CD14-positive monocyte (primary cell): ENCODE data around the gene POLRMT. TPM values are rescaled to one million over a fixed set of nuclear protein-coding genes. Genes with fewer than 3 reads are reported as not detected.
"Not testable (repeated sequence)": the region's sequence is repeated elsewhere in the genome, so short reads cannot be mapped to it uniquely, and the experiment has no call there.

Experiments
- DNase-seq, 3 donors: peaks; one replicate each; pipeline ENCODE4 v3.0.0-alpha.2; 2011 to 2022
- H2AFZ ChIP-seq: 2 replicates; pipeline ENCODE4 v1.6.0; 2012; ENCODE audit warnings: mild to moderate bottlenecking, low read depth, low read length, inconsistent platforms; ENCODE audit not compliant: insufficient read depth, poor library complexity, severe bottlenecking
- H3K27ac ChIP-seq, 2 donors: 1 replicate in 1 of 2; 2 replicates in 1 of 2; pipeline ENCODE4 v1.5.1; 2012 to 2013; ENCODE audit warnings: low read length in 2 of 2, control low read depth in 1 of 2, inconsistent platforms in 1 of 2, low read depth in 1 of 2, mild to moderate bottlenecking in 1 of 2
- H3K27me3 ChIP-seq, 2 donors: one replicate each; pipeline versions ENCODE4 v1.6.0 to v1.6.1; 2011 to 2013; ENCODE audit warnings: low read length in 2 of 2; ENCODE audit not compliant: control insufficient read depth in 2 of 2, insufficient read depth in 2 of 2
- H3K36me3 ChIP-seq, 2 donors: replicated peaks in 1 of 2; 1 replicate in 1 of 2; 2 replicates in 1 of 2; pipeline versions ENCODE4 v1.5.1 to v1.6.1; 2012 to 2013; ENCODE audit warnings: low read length in 2 of 2, control low read depth in 1 of 2, inconsistent platforms in 1 of 2, mild to moderate bottlenecking in 1 of 2; ENCODE audit not compliant: insufficient read depth in 2 of 2, control insufficient read depth in 1 of 2
- H3K4me1 ChIP-seq, 2 donors: 1 replicate in 1 of 2; 2 replicates in 1 of 2; pipeline versions ENCODE4 v1.5.1 to v1.6.1; 2012 to 2013; ENCODE audit warnings: low read length in 2 of 2, control low read depth in 1 of 2, inconsistent platforms in 1 of 2, mild to moderate bottlenecking in 1 of 2, moderate library complexity in 1 of 2; ENCODE audit not compliant: insufficient read depth in 2 of 2, control insufficient read depth in 1 of 2
- H3K4me2 ChIP-seq: replicated peaks from 2 replicates; pipeline ENCODE3; 2012; ENCODE audit warnings: low read length, moderate library complexity, mild to moderate bottlenecking; ENCODE audit not compliant: poor library complexity, severe bottlenecking; ENCODE audit errors: extremely low read depth
- H3K4me3 ChIP-seq, 3 experiments: fragments of 200-600 bp in 1 of 3; sonication (generic) in 1 of 3; replicated peaks in 1 of 3; 1 replicate in 2 of 3; 2 replicates in 1 of 3; pipeline ENCODE4 v1.5.1; 2011 to 2013; ENCODE audit warnings: low read length in 3 of 3, mild to moderate bottlenecking in 3 of 3, control low read depth in 2 of 3, low read depth in 2 of 3, inconsistent platforms in 1 of 3, moderate library complexity in 1 of 3
- H3K79me2 ChIP-seq: 2 replicates; pipeline ENCODE4 v1.6.0; 2012; ENCODE audit warnings: mild to moderate bottlenecking, control low read depth, inconsistent platforms, low read length, moderate library complexity; ENCODE audit not compliant: insufficient read depth
- H3K9ac ChIP-seq: 2 replicates; pipeline ENCODE4 v1.6.0; 2017; ENCODE audit warnings: low read length, mild to moderate bottlenecking; ENCODE audit not compliant: insufficient read depth, poor library complexity, severe bottlenecking
- H3K9me3 ChIP-seq, 2 donors: replicated peaks in 1 of 2; 1 replicate in 1 of 2; 2 replicates in 1 of 2; pipeline versions ENCODE4 v1.5.1 to v1.6.1; 2012 to 2013; ENCODE audit warnings: low read length in 2 of 2, control low read depth in 1 of 2; ENCODE audit not compliant: control insufficient read depth in 1 of 2, insufficient read depth in 1 of 2
- H4K20me1 ChIP-seq: 2 replicates; pipeline ENCODE4 v1.6.0; 2012; ENCODE audit warnings: mild to moderate bottlenecking, low read length, control low read depth, moderate library complexity; ENCODE audit not compliant: insufficient read depth
- H3K27ac Mint-ChIP-seq, 7 donors: one replicate each; pipeline ENCODE4 v1.8.0; 2020; ENCODE audit warnings: mild to moderate bottlenecking in 7 of 7, mixed read lengths in 7 of 7, moderate library complexity in 6 of 7, inconsistent platforms in 2 of 7
- H3K27me3 Mint-ChIP-seq, 3 donors: one replicate each; pipeline ENCODE4 v1.8.0; 2021 to 2022; ENCODE audit warnings: low read depth in 3 of 3, mild to moderate bottlenecking in 3 of 3, mixed read lengths in 3 of 3, moderate library complexity in 3 of 3, inconsistent platforms in 1 of 3
- H3K36me3 Mint-ChIP-seq, 2 donors: one replicate each; pipeline ENCODE4 v1.8.0; 2020; ENCODE audit warnings: mixed read lengths in 2 of 2, inconsistent platforms in 1 of 2, mild to moderate bottlenecking in 1 of 2
- H3K4me1 Mint-ChIP-seq: one replicate; pipeline ENCODE4 v1.8.0; 2020; ENCODE audit warnings: mild to moderate bottlenecking, mixed read lengths
- H3K4me3 Mint-ChIP-seq, 2 donors: one replicate each; pipeline ENCODE4 v1.8.0; 2020; ENCODE audit warnings: mild to moderate bottlenecking in 2 of 2, mixed read lengths in 2 of 2, moderate library complexity in 1 of 2
- H3K9me3 Mint-ChIP-seq, 7 donors: one replicate each; pipeline ENCODE4 v1.8.0; 2020 to 2022; ENCODE audit warnings: mixed read lengths in 7 of 7, mild to moderate bottlenecking in 6 of 7, moderate library complexity in 6 of 7, inconsistent platforms in 2 of 7
- CTCF ChIP-seq: fragments of 200-600 bp; IDR thresholded peaks from one replicate; pipeline ENCODE4 v1.8.0; 2022; ENCODE audit warnings: antibody characterized with exemption, mild to moderate bottlenecking
- whole genome bisulfite sequencing: methylation state at CpG from one replicate; pipeline ENCODE4 v1.1.5; 2013; ENCODE audit warnings: missing lambda C conversion rate; ENCODE audit not compliant: insufficient coverage; 5-methylcytosine and 5-hydroxymethylcytosine counted together
- intact Hi-C, 2 donors: fragments of 100-400 bp; cut with micrococcal nuclease; formaldehyde crosslinking; loops; one replicate each; pipeline versions ENCODE4 v1.15.0 to v1.15.1; 2023
- polyA plus RNA-seq, 3 donors: library from polyadenylated mRNA; depleted of rRNA in 1 of 3; unstranded in 2 of 3; stranded (reverse) in 1 of 3; fragments of 300-500 nt in 2 of 3; fragments of >200 nt in 1 of 3; fragmentation: Illumina TruSeq in 2 of 3; gene quantifications; 1 replicate in 2 of 3; 2 replicates in 1 of 3; pipeline ENCODE4 v1.2.3, GENCODE V29; 2012 to 2021

The POLRMT gene
- polyA plus RNA-seq, 3 donors = 16.2 to 40.5 (median 17.6) TPM

GRCh38 chr19:585551-586110 is 47.7 kb downstream of the POLRMT start:
- Histone ChIP-seq H3K4me3 (no peak overlapping the region), H3K79me2 (no peaks in the 10 kb centered on the region), H3K27me3 (peaks cover 8 to 34% of the 10 kb centered on the region in 2 donors), H2AFZ (no peak overlapping the region), H3K4me1 (no peaks in the 10 kb centered on the region), H3K9me3 (peaks cover 0 to 6% of the 10 kb centered on the region in 2 donors), H4K20me1 (peaks cover 36% of the 10 kb centered on the region), H3K36me3 (peaks cover 20 to 29% of the 10 kb centered on the region in 2 donors), H3K27ac (no peak overlapping the region), H3K9ac (no peak overlapping the region), H3K4me2 (no peak overlapping the region)
- Mint-ChIP-seq H3K4me3 (no peak overlapping the region), H3K9me3 (peaks cover 0 to 11% (median 3%) of the 10 kb centered on the region in 7 donors), H3K27ac (no peak overlapping the region), H3K36me3 (peaks cover 7 to 19% of the 10 kb centered on the region in 2 donors), H3K4me1 (peaks cover 8% of the 10 kb centered on the region), H3K27me3 (peaks cover 34 to 44% (median 39%) of the 10 kb centered on the region in 3 donors)
- no peak for DNase-seq
- intact Hi-C loops = loop anchor here in 1 of 2 donors (2.0 kb wide), 1 partner anchor 149 kb away; no protein-coding TSS in a partner anchor
- 82% methylated on average over 8 of the region's 10 CpGs for WGBS
- no peak for TF ChIP-seq CTCF

- WGBS = 93% methylated on average over 18 of the region's 34 CpGs
- H3K27ac ChIP-seq, H3K4me1 Mint-ChIP-seq, H3K4me3 Mint-ChIP-seq, H3K4me3 ChIP-seq, H3K4me2 ChIP-seq, H3K9me3 ChIP-seq, H3K4me1 ChIP-seq, DNase-seq, H2AFZ ChIP-seq, H3K79me2 ChIP-seq, H3K27ac Mint-ChIP-seq, H3K9ac ChIP-seq: not testable (repeated sequence)
- H3K27me3 ChIP-seq = peaks cover 8 to 33% of the 10 kb centered on the region in 2 donors
- Mint-ChIP-seq H3K36me3 (peaks cover 10 to 24% of the 10 kb centered on the region in 2 donors), H3K27me3 (peaks cover 32 to 41% (median 37%) of the 10 kb centered on the region in 3 donors), H3K9me3 (peaks cover 0 to 11% (median 3%) of the 10 kb centered on the region in 7 donors)
- H4K20me1 ChIP-seq = peaks cover 41% of the 10 kb centered on the region
- peaks cover 24 to 34% of the 10 kb centered on the region in 2 donors for H3K36me3 ChIP-seq
- intact Hi-C loops = loop anchor here in 1 of 2 donors (2.0 kb wide), 1 partner anchor 150 kb away; no protein-coding TSS in a partner anchor
These were observed 48.2 kb downstream of the POLRMT start for GRCh38 chr19:585146-585545.
